WI38 (cell line): ENCODE results near the gene SIL1.
"Not testable (repeated sequence)": the region's sequence is repeated elsewhere in the genome, so short reads cannot be mapped to it uniquely, and the experiment has no call there.

Source experiments
- H3K4me3 ChIP-seq: 2 replicates; pipeline ENCODE4 v1.5.1; 2011; ENCODE audit warnings: low read depth, mild to moderate bottlenecking, control low read depth, low read length
- TF ChIP-seq, protein P1 (sequence below): IDR thresholded peaks from 2 replicates; pipeline ENCODE4 v1.5.1; 2012; ENCODE audit warnings: low read depth, mild to moderate bottlenecking, control low read depth, low read length

SIL1 gene

DNA sequence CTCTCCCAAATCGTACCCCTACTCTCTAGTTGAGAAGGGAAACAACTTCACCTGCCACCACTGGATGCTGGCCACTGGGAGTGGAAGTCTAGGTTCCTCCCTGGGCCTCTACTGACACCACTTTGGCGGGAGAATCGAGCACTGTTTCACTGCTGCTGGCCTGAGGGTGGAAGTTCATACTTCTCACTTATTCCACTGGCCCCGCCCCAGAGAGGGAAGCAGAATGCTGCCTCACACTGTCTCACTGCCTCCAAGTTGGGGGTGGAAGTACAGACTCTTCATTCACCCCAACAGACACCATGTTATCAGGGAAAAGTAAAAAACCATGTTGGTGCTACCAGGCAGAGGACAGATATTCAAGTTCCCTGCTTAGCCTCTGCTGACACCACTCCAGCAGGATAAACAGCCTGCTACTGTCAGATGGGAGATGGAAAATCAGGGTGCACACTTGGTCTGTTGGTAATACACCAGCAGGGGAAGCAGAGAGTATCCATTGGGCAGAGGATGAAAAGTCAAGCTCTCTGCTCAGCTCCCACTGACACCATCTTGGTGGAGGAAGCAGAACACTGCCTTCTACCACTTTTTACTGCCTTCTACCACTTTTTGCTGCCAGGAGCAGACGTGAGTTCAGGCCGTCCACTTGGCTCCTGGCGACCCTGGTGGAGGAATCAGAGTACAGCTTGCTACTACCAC, 159.4 kb downstream of the SIL1 start:
- no peak overlapping the region for H3K4me3 ChIP-seq
- TF ChIP-seq, protein P1, sequence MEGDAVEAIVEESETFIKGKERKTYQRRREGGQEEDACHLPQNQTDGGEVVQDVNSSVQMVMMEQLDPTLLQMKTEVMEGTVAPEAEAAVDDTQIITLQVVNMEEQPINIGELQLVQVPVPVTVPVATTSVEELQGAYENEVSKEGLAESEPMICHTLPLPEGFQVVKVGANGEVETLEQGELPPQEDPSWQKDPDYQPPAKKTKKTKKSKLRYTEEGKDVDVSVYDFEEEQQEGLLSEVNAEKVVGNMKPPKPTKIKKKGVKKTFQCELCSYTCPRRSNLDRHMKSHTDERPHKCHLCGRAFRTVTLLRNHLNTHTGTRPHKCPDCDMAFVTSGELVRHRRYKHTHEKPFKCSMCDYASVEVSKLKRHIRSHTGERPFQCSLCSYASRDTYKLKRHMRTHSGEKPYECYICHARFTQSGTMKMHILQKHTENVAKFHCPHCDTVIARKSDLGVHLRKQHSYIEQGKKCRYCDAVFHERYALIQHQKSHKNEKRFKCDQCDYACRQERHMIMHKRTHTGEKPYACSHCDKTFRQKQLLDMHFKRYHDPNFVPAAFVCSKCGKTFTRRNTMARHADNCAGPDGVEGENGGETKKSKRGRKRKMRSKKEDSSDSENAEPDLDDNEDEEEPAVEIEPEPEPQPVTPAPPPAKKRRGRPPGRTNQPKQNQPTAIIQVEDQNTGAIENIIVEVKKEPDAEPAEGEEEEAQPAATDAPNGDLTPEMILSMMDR, result no peak; the same call in 1 of the 2 replicates

DNA sequence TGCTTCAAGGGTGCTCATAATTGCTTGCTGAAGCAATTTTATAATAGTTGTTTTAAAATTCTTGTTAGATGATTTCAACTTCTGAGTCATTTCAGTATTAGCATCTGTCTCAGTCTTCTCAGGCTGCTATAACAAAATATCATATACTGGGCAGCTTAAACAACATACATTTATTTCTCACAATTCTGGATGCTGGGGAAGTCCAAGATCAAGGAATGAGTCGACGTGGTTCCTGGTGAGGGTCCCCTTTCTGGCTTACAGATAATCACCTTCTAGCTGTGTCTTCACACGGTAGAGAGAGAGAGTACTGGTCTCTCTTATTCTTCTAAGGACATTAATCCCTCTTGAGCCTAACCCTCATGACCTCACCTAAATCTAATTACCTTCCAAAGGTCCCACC, 160.4 kb downstream of the SIL1 start:
- H3K4me3 ChIP-seq, result no peak overlapping the region
- TF ChIP-seq, protein P1, result no peak

DNA sequence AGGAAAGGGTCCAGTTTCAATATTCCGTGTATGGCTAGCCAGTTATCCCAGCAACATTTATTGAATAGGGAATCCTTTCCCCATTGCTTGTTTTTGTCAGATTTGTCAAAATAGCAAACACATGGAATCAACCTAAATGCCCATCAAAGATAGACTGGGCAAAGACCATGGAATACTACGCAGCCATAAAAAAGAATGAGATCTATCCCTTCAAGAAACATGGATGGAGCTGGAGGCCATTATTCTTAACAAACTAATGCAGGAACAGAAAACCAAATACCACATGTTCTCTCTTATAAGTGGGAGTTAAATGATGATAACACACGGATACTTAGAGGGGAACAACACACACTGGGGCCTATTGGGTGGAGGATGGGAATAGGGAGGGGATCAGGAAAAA, 161.8 kb downstream of the SIL1 start:
- H3K4me3 ChIP-seq, result not testable (repeated sequence)

DNA sequence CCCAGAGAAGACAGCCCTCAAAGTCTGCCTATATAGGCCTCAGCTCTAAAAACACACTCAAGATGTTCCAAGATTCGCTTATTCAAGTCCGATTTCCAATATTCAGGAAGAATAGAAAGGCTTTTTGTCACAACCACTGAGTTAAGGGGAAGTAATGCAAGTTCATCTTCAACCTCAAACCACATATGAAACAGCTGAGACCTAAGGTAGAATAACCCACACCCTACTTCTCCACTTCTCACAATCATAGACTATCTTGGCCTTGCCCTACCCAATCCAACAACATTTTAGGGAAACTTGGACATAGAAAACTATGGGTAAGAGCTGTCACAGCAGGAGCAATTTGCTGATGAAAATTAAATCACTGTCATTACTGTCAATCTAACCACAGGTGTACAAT, 171.0 kb downstream of the SIL1 start:
- TF ChIP-seq, protein P1, result no peak
- H3K4me3 ChIP-seq, result no peak overlapping the region

DNA sequence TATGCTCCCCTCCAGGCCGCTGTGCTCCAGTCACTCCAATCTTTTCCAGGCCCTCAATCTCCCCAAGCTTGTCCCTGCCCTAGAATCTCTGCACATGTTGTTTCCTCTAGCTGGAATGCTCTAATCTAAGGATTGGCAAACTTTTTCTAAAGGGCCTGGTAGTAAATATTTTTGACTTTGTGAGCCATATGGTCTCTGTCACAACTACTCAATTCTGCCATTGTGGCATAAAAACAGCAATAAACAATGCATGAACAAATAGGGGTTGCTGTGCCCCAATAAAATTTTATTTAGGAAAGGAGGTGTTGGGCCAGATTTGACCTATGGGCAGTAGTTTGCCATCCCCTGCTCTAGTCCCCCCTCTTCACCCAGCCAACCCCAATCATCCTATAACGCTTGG, 172.5 kb downstream of the SIL1 start:
- no peak overlapping the region for H3K4me3 ChIP-seq
- TF ChIP-seq, protein P1, result no peak

DNA sequence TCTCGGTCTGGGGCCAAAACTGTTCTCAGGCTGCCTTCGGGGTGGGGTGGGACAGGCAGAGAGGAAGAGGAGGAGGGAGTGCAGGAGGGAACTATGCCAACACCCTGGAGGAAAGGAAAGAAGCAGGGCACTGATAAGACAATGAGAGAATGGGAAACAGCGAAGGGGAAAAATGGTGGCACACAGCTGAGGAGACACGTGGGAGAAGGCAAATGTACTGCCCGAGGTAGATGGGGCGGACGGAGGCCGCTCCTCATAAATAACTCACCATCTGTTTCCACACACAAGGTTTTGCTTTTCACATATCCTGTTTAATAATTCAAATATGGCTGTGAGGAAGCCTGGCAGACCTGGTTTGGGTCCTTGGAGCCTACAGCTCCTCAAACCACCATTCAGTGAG, 174.9 kb downstream of the SIL1 start:
- H3K4me3 ChIP-seq, result no peak overlapping the region
- TF ChIP-seq, protein P1, result no peak

DNA sequence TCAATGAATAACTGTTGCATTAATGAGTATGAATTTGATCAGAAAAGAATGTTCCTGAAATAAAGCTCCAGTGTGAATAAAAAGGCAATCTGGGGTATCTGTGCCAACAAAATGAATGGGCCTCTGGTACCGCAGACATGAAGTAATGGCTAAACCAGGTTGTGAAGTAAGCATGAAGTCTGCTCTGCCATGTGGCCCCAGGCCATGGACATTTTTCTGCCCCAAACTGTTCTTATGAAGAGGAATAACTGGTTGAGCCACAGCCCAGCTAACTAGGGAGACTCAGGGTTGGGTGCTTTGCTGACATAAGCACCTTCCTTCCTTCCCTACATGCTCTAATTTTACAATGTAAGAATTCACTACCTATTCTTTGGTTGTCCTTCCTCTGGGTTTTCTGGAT, 175.6 kb downstream of the SIL1 start:
- TF ChIP-seq, protein P1, result no peak
- no peak overlapping the region for H3K4me3 ChIP-seq

DNA sequence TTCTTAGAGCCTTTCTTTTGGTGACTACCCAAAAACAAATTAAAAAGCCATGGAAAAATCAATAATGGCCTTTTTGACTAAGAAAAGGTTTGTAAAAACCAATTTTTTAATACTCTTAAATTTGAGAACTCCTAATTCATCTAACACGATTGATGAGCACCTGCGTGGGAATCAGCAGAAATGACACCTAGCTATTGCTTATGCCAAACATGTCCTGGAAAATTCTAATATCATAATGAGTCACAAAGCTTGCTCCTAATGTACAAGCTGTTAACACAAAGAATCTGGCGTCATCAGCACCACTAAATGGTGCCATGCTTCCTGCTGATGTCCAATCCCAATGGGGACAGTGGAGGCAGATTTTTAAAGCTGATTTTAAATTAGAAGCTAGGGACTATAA, 176.8 kb downstream of the SIL1 start:
- H3K4me3 ChIP-seq, result no peak overlapping the region
- TF ChIP-seq, protein P1, result no peak
